A549 (cell line): ENCODE results near the gene PPARA.

Source experiments
- CHD2 ChIP-seq: fragments of 150-350 bp; IDR thresholded peaks from 2 replicates; pipeline ENCODE4 v1.6.1; 2014; ENCODE audit warnings: low read length; ENCODE audit not compliant: partially characterized antibody
- EP300 ChIP-seq, 2 experiments: fragments of >200 bp; sonication (Bioruptor Twin); formaldehyde crosslinking; IDR thresholded peaks; 2 replicates in 1 of 2; 3 replicates in 1 of 2; pipeline ENCODE4 v1.6.1; 2016 to 2017
- HDAC2 ChIP-seq: fragments of 200-600 bp; sonication (generic); IDR thresholded peaks from 2 replicates; pipeline ENCODE4 v1.6.1; 2016
- MAZ ChIP-seq: fragments of 150-350 bp; IDR thresholded peaks from 2 replicates; pipeline ENCODE4 v1.6.1; 2014; ENCODE audit warnings: antibody characterized with exemption, low read depth, low read length, borderline replicate concordance
- POLR2A ChIP-seq: IDR thresholded peaks from 2 replicates; pipeline ENCODE4 v1.6.1; 2012; ENCODE audit warnings: mild to moderate bottlenecking, low read length
- TF ChIP-seq, protein P1 (sequence below): IDR thresholded peaks from 2 replicates; pipeline ENCODE4 v1.6.1; 2012
- TF ChIP-seq, protein P2 (sequence below): fragments of >200 bp; sonication (Bioruptor Twin); formaldehyde crosslinking; IDR thresholded peaks from 3 replicates; pipeline ENCODE4 v1.5.1; 2016
- TF ChIP-seq, protein P3 (sequence below): fragments of 150-350 bp; IDR thresholded peaks from 2 replicates; pipeline ENCODE4 v1.6.1; 2014; ENCODE audit warnings: low read depth, mild to moderate bottlenecking, low read length

GRCh38 chr22:46250783-46251125, 100.4 kb downstream of the PPARA start:
- TF ChIP-seq, protein P1, sequence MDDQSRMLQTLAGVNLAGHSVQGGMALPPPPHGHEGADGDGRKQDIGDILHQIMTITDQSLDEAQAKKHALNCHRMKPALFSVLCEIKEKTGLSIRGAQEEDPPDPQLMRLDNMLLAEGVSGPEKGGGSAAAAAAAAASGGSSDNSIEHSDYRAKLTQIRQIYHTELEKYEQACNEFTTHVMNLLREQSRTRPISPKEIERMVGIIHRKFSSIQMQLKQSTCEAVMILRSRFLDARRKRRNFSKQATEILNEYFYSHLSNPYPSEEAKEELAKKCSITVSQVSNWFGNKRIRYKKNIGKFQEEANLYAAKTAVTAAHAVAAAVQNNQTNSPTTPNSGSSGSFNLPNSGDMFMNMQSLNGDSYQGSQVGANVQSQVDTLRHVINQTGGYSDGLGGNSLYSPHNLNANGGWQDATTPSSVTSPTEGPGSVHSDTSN, result no peak
- TF ChIP-seq EP300 (IDR thresholded peaks at IDR 0.05) (no peak), POLR2A (no peak), CHD2 (no peak), HDAC2 (no peak), MAZ (no peak)
- TF ChIP-seq, protein P2, sequence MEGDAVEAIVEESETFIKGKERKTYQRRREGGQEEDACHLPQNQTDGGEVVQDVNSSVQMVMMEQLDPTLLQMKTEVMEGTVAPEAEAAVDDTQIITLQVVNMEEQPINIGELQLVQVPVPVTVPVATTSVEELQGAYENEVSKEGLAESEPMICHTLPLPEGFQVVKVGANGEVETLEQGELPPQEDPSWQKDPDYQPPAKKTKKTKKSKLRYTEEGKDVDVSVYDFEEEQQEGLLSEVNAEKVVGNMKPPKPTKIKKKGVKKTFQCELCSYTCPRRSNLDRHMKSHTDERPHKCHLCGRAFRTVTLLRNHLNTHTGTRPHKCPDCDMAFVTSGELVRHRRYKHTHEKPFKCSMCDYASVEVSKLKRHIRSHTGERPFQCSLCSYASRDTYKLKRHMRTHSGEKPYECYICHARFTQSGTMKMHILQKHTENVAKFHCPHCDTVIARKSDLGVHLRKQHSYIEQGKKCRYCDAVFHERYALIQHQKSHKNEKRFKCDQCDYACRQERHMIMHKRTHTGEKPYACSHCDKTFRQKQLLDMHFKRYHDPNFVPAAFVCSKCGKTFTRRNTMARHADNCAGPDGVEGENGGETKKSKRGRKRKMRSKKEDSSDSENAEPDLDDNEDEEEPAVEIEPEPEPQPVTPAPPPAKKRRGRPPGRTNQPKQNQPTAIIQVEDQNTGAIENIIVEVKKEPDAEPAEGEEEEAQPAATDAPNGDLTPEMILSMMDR, result no peak
- TF ChIP-seq, protein P3, sequence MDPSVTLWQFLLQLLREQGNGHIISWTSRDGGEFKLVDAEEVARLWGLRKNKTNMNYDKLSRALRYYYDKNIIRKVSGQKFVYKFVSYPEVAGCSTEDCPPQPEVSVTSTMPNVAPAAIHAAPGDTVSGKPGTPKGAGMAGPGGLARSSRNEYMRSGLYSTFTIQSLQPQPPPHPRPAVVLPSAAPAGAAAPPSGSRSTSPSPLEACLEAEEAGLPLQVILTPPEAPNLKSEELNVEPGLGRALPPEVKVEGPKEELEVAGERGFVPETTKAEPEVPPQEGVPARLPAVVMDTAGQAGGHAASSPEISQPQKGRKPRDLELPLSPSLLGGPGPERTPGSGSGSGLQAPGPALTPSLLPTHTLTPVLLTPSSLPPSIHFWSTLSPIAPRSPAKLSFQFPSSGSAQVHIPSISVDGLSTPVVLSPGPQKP, result no peak
